Measurements from ENCODE around the gene LRRC49. TPM values are rescaled to one million over a fixed set of nuclear protein-coding genes. Genes with fewer than 3 reads are reported as not detected.

Gene LRRC49
- total RNA-seq, 1 experiment from 2014 or later: 7.4 TPM

DNA sequence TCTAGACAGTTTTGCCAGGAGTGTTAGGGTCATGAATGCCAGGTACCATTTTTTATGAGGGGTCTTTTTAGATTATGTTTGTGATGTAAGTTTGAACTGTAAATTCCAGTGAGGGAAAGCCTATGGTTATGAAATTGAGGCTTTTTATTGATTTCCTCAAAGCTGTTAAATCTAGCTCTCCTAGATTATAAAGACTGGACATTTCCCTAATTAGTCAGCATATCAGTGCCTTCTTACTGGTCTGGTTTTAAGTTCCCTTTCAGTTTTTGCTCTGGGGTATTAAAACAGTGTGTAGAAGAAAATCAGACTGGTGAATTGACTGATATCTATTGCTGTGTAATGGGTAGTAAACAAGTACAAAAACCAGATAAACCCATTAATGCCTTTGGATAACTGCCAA, 39.2 kb downstream of the LRRC49 start:
- Histone ChIP-seq H3K4me1 (ENCODE audit: control insufficient read depth in 1 of 2, insufficient read depth in 2 of 2, low read length in 2 of 2) (peaks cover 0 to 10% of the 10 kb centered on the region in 2 experiments; a peak in 2 of 4 replicates), H3K27me3 (ENCODE audit: insufficient read depth, low read length) (no peaks in the 10 kb centered on the region), H4K20me1 (ENCODE audit: insufficient read depth) (no peaks in the 10 kb centered on the region), H3K36me3 (ENCODE audit: control insufficient read depth in 1 of 2, insufficient read depth in 2 of 2, low read length in 2 of 2) (no peaks in the 10 kb centered on the region), H3K79me2 (ENCODE audit: insufficient read depth, low read length) (no peaks in the 10 kb centered on the region), H3K9me3 (ENCODE audit: control insufficient read depth in 1 of 2, insufficient read depth in 1 of 2, low read depth in 1 of 2, low read length in 2 of 2) (no peaks in the 10 kb centered on the region), H3K4me2 (ENCODE audit: low read length) (peak overlapping the region; percentile 24; the same call in 1 of the 2 replicates), H2AFZ (ENCODE audit: low read depth, low read length, poor library complexity, severe bottlenecking) (no peak overlapping the region), H3K9ac (ENCODE audit: low read length) (no peak overlapping the region), H3K27ac (ENCODE audit: low read depth, low read length) (no peak overlapping the region), H3K4me3 (replicated peaks in 1 of 2; ENCODE audit: low read depth in 1 of 2, low read length in 2 of 2) (no peak overlapping the region), H3K9me2 (ENCODE audit: insufficient read depth) (no peaks in the 10 kb centered on the region)
- intact Hi-C loops (cut with micrococcal nuclease): no loop called here
- ChIA-PET POLR2A (no interaction called here), CTCF (no interaction called here), RAD21 (ENCODE audit: low non-redundant PET in 1 of 2, low total read pairs in 2 of 2, uncharacterized antibody in 2 of 2, unreplicated experiment in 2 of 2) (interaction anchor here in 1 of 2 experiments (0.7 kb wide), 1 partner anchor 100 kb away, joined by 5 read pairs; no protein-coding TSS in a partner anchor)
- TF ChIP-seq SRF (IDR thresholded peaks at IDR 0.05; ENCODE audit: low read depth) (no peak), ZNF274 (IDR thresholded peaks at IDR 0.05; ENCODE audit: low read depth, low read length) (no peak), EZH2 (IDR thresholded peaks at IDR 0.05) (no peak), ZFX (IDR thresholded peaks at IDR 0.05) (no peak), TCF7L2 (IDR thresholded peaks at IDR 0.05; ENCODE audit: borderline replicate concordance, extremely low read depth, insufficient read depth, insufficient read length) (no peak), EZH2phosphoT487 (IDR thresholded peaks at IDR 0.05; ENCODE audit: borderline replicate concordance) (no peak)
- TF ChIP-seq, protein P1, sequence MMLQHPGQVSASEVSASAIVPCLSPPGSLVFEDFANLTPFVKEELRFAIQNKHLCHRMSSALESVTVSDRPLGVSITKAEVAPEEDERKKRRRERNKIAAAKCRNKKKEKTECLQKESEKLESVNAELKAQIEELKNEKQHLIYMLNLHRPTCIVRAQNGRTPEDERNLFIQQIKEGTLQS (IDR thresholded peaks at IDR 0.05): no peak
- TF ChIP-seq, protein P2, sequence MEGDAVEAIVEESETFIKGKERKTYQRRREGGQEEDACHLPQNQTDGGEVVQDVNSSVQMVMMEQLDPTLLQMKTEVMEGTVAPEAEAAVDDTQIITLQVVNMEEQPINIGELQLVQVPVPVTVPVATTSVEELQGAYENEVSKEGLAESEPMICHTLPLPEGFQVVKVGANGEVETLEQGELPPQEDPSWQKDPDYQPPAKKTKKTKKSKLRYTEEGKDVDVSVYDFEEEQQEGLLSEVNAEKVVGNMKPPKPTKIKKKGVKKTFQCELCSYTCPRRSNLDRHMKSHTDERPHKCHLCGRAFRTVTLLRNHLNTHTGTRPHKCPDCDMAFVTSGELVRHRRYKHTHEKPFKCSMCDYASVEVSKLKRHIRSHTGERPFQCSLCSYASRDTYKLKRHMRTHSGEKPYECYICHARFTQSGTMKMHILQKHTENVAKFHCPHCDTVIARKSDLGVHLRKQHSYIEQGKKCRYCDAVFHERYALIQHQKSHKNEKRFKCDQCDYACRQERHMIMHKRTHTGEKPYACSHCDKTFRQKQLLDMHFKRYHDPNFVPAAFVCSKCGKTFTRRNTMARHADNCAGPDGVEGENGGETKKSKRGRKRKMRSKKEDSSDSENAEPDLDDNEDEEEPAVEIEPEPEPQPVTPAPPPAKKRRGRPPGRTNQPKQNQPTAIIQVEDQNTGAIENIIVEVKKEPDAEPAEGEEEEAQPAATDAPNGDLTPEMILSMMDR (IDR thresholded peaks at IDR 0.05 in 2 of 3, conservative IDR thresholded peaks at IDR 0.05 in 1 of 3; ENCODE audit: borderline replicate concordance in 1 of 3, insufficient read depth in 1 of 3, low read depth in 2 of 3, low read length in 2 of 3): no peak
- TF ChIP-seq, protein P3, sequence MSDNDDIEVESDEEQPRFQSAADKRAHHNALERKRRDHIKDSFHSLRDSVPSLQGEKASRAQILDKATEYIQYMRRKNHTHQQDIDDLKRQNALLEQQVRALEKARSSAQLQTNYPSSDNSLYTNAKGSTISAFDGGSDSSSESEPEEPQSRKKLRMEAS (IDR thresholded peaks at IDR 0.05): no peak
- TF ChIP-seq, protein P4, sequence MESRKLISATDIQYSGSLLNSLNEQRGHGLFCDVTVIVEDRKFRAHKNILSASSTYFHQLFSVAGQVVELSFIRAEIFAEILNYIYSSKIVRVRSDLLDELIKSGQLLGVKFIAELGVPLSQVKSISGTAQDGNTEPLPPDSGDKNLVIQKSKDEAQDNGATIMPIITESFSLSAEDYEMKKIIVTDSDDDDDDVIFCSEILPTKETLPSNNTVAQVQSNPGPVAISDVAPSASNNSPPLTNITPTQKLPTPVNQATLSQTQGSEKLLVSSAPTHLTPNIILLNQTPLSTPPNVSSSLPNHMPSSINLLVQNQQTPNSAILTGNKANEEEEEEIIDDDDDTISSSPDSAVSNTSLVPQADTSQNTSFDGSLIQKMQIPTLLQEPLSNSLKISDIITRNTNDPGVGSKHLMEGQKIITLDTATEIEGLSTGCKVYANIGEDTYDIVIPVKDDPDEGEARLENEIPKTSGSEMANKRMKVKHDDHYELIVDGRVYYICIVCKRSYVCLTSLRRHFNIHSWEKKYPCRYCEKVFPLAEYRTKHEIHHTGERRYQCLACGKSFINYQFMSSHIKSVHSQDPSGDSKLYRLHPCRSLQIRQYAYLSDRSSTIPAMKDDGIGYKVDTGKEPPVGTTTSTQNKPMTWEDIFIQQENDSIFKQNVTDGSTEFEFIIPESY (IDR thresholded peaks at IDR 0.05; ENCODE audit: extremely low read depth, insufficient replicate concordance, low read length): no peak
- no TSS peak for BruUV-seq (replicated peaks)
- DNase-seq (ENCODE audit: low read depth, low spot score) (no peak), ATAC-seq (no peak)
